CD14-positive monocyte (primary cell): Measurements from ENCODE around the gene ZIC1. TPM values are rescaled to one million over a fixed set of nuclear protein-coding genes. Genes with fewer than 3 reads are reported as not detected.

ENCODE experiments used
- DNase-seq, 3 donors: peaks; one replicate each; pipeline ENCODE4 v3.0.0-alpha.2; 2011 to 2022
- H2AFZ ChIP-seq: 2 replicates; pipeline ENCODE4 v1.6.0; 2012; ENCODE audit warnings: mild to moderate bottlenecking, low read depth, low read length, inconsistent platforms; ENCODE audit not compliant: insufficient read depth, poor library complexity, severe bottlenecking
- H3K27ac ChIP-seq, 2 donors: 1 replicate in 1 of 2; 2 replicates in 1 of 2; pipeline ENCODE4 v1.5.1; 2012 to 2013; ENCODE audit warnings: low read length in 2 of 2, control low read depth in 1 of 2, inconsistent platforms in 1 of 2, low read depth in 1 of 2, mild to moderate bottlenecking in 1 of 2
- H3K27me3 ChIP-seq, 2 donors: one replicate each; pipeline versions ENCODE4 v1.6.0 to v1.6.1; 2011 to 2013; ENCODE audit warnings: low read length in 2 of 2; ENCODE audit not compliant: control insufficient read depth in 2 of 2, insufficient read depth in 2 of 2
- H3K36me3 ChIP-seq, 2 donors: replicated peaks in 1 of 2; 1 replicate in 1 of 2; 2 replicates in 1 of 2; pipeline versions ENCODE4 v1.5.1 to v1.6.1; 2012 to 2013; ENCODE audit warnings: low read length in 2 of 2, control low read depth in 1 of 2, inconsistent platforms in 1 of 2, mild to moderate bottlenecking in 1 of 2; ENCODE audit not compliant: insufficient read depth in 2 of 2, control insufficient read depth in 1 of 2
- H3K4me1 ChIP-seq, 2 donors: 1 replicate in 1 of 2; 2 replicates in 1 of 2; pipeline versions ENCODE4 v1.5.1 to v1.6.1; 2012 to 2013; ENCODE audit warnings: low read length in 2 of 2, control low read depth in 1 of 2, inconsistent platforms in 1 of 2, mild to moderate bottlenecking in 1 of 2, moderate library complexity in 1 of 2; ENCODE audit not compliant: insufficient read depth in 2 of 2, control insufficient read depth in 1 of 2
- H3K4me2 ChIP-seq: replicated peaks from 2 replicates; pipeline ENCODE3; 2012; ENCODE audit warnings: low read length, moderate library complexity, mild to moderate bottlenecking; ENCODE audit not compliant: poor library complexity, severe bottlenecking; ENCODE audit errors: extremely low read depth
- H3K4me3 ChIP-seq, 3 experiments: fragments of 200-600 bp in 1 of 3; sonication (generic) in 1 of 3; replicated peaks in 1 of 3; 1 replicate in 2 of 3; 2 replicates in 1 of 3; pipeline ENCODE4 v1.5.1; 2011 to 2013; ENCODE audit warnings: low read length in 3 of 3, mild to moderate bottlenecking in 3 of 3, control low read depth in 2 of 3, low read depth in 2 of 3, inconsistent platforms in 1 of 3, moderate library complexity in 1 of 3
- H3K79me2 ChIP-seq: 2 replicates; pipeline ENCODE4 v1.6.0; 2012; ENCODE audit warnings: mild to moderate bottlenecking, control low read depth, inconsistent platforms, low read length, moderate library complexity; ENCODE audit not compliant: insufficient read depth
- H3K9ac ChIP-seq: 2 replicates; pipeline ENCODE4 v1.6.0; 2017; ENCODE audit warnings: low read length, mild to moderate bottlenecking; ENCODE audit not compliant: insufficient read depth, poor library complexity, severe bottlenecking
- H3K9me3 ChIP-seq, 2 donors: replicated peaks in 1 of 2; 1 replicate in 1 of 2; 2 replicates in 1 of 2; pipeline versions ENCODE4 v1.5.1 to v1.6.1; 2012 to 2013; ENCODE audit warnings: low read length in 2 of 2, control low read depth in 1 of 2; ENCODE audit not compliant: control insufficient read depth in 1 of 2, insufficient read depth in 1 of 2
- H4K20me1 ChIP-seq: 2 replicates; pipeline ENCODE4 v1.6.0; 2012; ENCODE audit warnings: mild to moderate bottlenecking, low read length, control low read depth, moderate library complexity; ENCODE audit not compliant: insufficient read depth
- H3K27ac Mint-ChIP-seq, 7 donors: one replicate each; pipeline ENCODE4 v1.8.0; 2020; ENCODE audit warnings: mild to moderate bottlenecking in 7 of 7, mixed read lengths in 7 of 7, moderate library complexity in 6 of 7, inconsistent platforms in 2 of 7
- H3K27me3 Mint-ChIP-seq, 3 donors: one replicate each; pipeline ENCODE4 v1.8.0; 2021 to 2022; ENCODE audit warnings: low read depth in 3 of 3, mild to moderate bottlenecking in 3 of 3, mixed read lengths in 3 of 3, moderate library complexity in 3 of 3, inconsistent platforms in 1 of 3
- H3K36me3 Mint-ChIP-seq, 2 donors: one replicate each; pipeline ENCODE4 v1.8.0; 2020; ENCODE audit warnings: mixed read lengths in 2 of 2, inconsistent platforms in 1 of 2, mild to moderate bottlenecking in 1 of 2
- H3K4me1 Mint-ChIP-seq: one replicate; pipeline ENCODE4 v1.8.0; 2020; ENCODE audit warnings: mild to moderate bottlenecking, mixed read lengths
- H3K4me3 Mint-ChIP-seq, 2 donors: one replicate each; pipeline ENCODE4 v1.8.0; 2020; ENCODE audit warnings: mild to moderate bottlenecking in 2 of 2, mixed read lengths in 2 of 2, moderate library complexity in 1 of 2
- H3K9me3 Mint-ChIP-seq, 7 donors: one replicate each; pipeline ENCODE4 v1.8.0; 2020 to 2022; ENCODE audit warnings: mixed read lengths in 7 of 7, mild to moderate bottlenecking in 6 of 7, moderate library complexity in 6 of 7, inconsistent platforms in 2 of 7
- CTCF ChIP-seq: fragments of 200-600 bp; IDR thresholded peaks from one replicate; pipeline ENCODE4 v1.8.0; 2022; ENCODE audit warnings: antibody characterized with exemption, mild to moderate bottlenecking
- WGBS: methylation state at CpG from one replicate; pipeline ENCODE4 v1.1.5; 2013; ENCODE audit warnings: missing lambda C conversion rate; ENCODE audit not compliant: insufficient coverage; 5-methylcytosine and 5-hydroxymethylcytosine counted together
- intact Hi-C, 2 donors: fragments of 100-400 bp; cut with micrococcal nuclease; formaldehyde crosslinking; loops; one replicate each; pipeline versions ENCODE4 v1.15.0 to v1.15.1; 2023
- polyA plus RNA-seq, 3 donors: library from polyadenylated mRNA; depleted of rRNA in 1 of 3; unstranded in 2 of 3; stranded (reverse) in 1 of 3; fragments of 300-500 nt in 2 of 3; fragments of >200 nt in 1 of 3; fragmentation: Illumina TruSeq in 2 of 3; gene quantifications; 1 replicate in 2 of 3; 2 replicates in 1 of 3; pipeline ENCODE4 v1.2.3, GENCODE V29; 2012 to 2021

The ZIC1 gene
- polyA plus RNA-seq, 3 donors = not detected

- Mint-ChIP-seq H3K4me1 (no peaks in the 10 kb centered on the region), H3K4me3 (peak overlapping the region in 1 of 2 donors; percentile 72), H3K27me3 (peaks cover 83 to 92% (median 92%) of the 10 kb centered on the region in 3 donors), H3K27ac (no peak overlapping the region), H3K9me3 (peaks cover 9 to 50% (median 39%) of the 10 kb centered on the region in 7 donors), H3K36me3 (no peaks in the 10 kb centered on the region)
- Histone ChIP-seq H3K4me3 (no peak overlapping the region), H3K9me3 (peaks cover 23 to 62% of the 10 kb centered on the region in 2 donors), H3K27ac (no peak overlapping the region), H3K36me3 (no peaks in the 10 kb centered on the region), H3K4me2 (no peak overlapping the region), H3K27me3 (peaks cover 69 to 97% of the 10 kb centered on the region in 2 donors), H2AFZ (no peak overlapping the region), H3K4me1 (no peaks in the 10 kb centered on the region), H3K9ac (no peak overlapping the region), H4K20me1 (no peaks in the 10 kb centered on the region), H3K79me2 (no peaks in the 10 kb centered on the region)
- intact Hi-C loops = no loop called here
- TF ChIP-seq CTCF = no peak
- 9% methylated on average over 21 of the region's 30 CpGs for WGBS
- no peak for DNase-seq
Measured at GRCh38 chr3:147377412-147378367, 31.5 kb upstream of the ZIC1 start.

- H3K9me3 ChIP-seq = peaks cover 21 to 55% of the 10 kb centered on the region in 2 donors
- peaks cover 12 to 48% (median 38%) of the 10 kb centered on the region in 7 donors for H3K9me3 Mint-ChIP-seq
- H3K36me3 Mint-ChIP-seq = no peaks in the 10 kb centered on the region
- no peak overlapping the region for H3K27ac Mint-ChIP-seq
- H4K20me1 ChIP-seq = no peaks in the 10 kb centered on the region
- H3K27me3 ChIP-seq = peaks cover 75 to 97% of the 10 kb centered on the region in 2 donors
- H3K79me2 ChIP-seq = no peaks in the 10 kb centered on the region
- intact Hi-C loops = no loop called here
- H2AFZ ChIP-seq = no peak overlapping the region
- DNase-seq = no peak
- WGBS = no CpG with 5 or more reads among the region's 10 CpGs
- TF ChIP-seq CTCF = no peak
- H3K27me3 Mint-ChIP-seq = peaks cover 85 to 92% (median 92%) of the 10 kb centered on the region in 3 donors
- H3K36me3 ChIP-seq = no peaks in the 10 kb centered on the region
- no peaks in the 10 kb centered on the region for H3K4me1 ChIP-seq
- H3K4me1 Mint-ChIP-seq = no peaks in the 10 kb centered on the region
- no peak overlapping the region for H3K9ac ChIP-seq
- peak overlapping the region in 1 of 2 donors; percentile 63 for H3K4me3 Mint-ChIP-seq
- H3K4me3 ChIP-seq = no peak overlapping the region
- H3K4me2 ChIP-seq = no peak overlapping the region
- no peak overlapping the region for H3K27ac ChIP-seq
Measured at GRCh38 chr3:147379651-147380050, 29.5 kb upstream of the ZIC1 start.
